ENCODE measurements around the gene CCN2. TPM values are rescaled to one million over a fixed set of nuclear protein-coding genes. Genes with fewer than 3 reads are reported as not detected.

CCN2 gene
- total RNA-seq, 1 experiment from 2014 or later = 20.2 TPM

DNA sequence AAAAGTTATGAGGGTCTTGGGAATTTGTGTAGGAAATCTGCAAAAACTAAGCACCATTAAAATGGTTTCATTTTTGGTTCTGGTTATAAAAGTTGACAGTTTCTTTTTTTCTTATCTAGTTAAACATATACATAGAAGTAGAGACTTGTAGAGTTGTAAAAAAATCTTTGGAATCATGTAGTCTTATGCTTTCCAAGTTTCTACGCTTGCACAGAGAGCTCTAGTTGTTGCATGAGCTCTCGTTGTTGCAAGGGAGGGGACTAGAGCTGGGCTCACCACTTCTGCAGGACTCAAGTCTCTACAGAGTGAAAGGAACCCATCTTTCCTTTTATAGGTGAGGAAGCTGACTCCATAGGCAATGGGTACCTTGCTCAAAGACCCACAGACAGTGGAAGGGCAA lies 21.6 kb upstream of the CCN2 start:
- no peaks in the 10 kb centered on the region for H3K36me3 ChIP-seq (ENCODE audit: low read depth)
- H3K79me2 ChIP-seq (ENCODE audit: low read depth) = no peaks in the 10 kb centered on the region
- DNase-seq = no peak
- H3K27ac ChIP-seq = no peak overlapping the region
- no peaks in the 10 kb centered on the region for H3K27me3 ChIP-seq (ENCODE audit: insufficient read depth, low read depth)
- no peak overlapping the region; the same call in 1 of the 2 replicates for H2AFZ ChIP-seq
- no peaks in the 10 kb centered on the region for H4K20me1 ChIP-seq (ENCODE audit: insufficient read depth)
- CTCF ChIA-PET = interaction anchor here (0.6 kb wide), 1 partner anchor 936 kb away, joined by 5 read pairs; no protein-coding TSS in a partner anchor
- peaks cover 8% of the 10 kb centered on the region for H3K4me1 ChIP-seq (replicated peaks; ENCODE audit: insufficient read depth)
- H3K9me3 ChIP-seq (ENCODE audit: insufficient read depth, low read depth) = no peaks in the 10 kb centered on the region
- H3F3A ChIP-seq (ENCODE audit: insufficient read depth, low read depth) = no peaks in the 10 kb centered on the region
- no peaks in the 10 kb centered on the region; the same call in 1 of the 2 replicates for H3K9me2 ChIP-seq (ENCODE audit: insufficient read depth)
- POLR2A ChIA-PET (ENCODE audit: unreplicated experiment) = no interaction called here
- no peak overlapping the region for H3K4me2 ChIP-seq
- intact Hi-C loops (cut with micrococcal nuclease; ENCODE audit: unreplicated experiment) = no loop called here
- no TSS peak for BruUV-seq (replicated peaks)
- no peak overlapping the region for H3K4me3 ChIP-seq
- TF ChIP-seq, protein P1, sequence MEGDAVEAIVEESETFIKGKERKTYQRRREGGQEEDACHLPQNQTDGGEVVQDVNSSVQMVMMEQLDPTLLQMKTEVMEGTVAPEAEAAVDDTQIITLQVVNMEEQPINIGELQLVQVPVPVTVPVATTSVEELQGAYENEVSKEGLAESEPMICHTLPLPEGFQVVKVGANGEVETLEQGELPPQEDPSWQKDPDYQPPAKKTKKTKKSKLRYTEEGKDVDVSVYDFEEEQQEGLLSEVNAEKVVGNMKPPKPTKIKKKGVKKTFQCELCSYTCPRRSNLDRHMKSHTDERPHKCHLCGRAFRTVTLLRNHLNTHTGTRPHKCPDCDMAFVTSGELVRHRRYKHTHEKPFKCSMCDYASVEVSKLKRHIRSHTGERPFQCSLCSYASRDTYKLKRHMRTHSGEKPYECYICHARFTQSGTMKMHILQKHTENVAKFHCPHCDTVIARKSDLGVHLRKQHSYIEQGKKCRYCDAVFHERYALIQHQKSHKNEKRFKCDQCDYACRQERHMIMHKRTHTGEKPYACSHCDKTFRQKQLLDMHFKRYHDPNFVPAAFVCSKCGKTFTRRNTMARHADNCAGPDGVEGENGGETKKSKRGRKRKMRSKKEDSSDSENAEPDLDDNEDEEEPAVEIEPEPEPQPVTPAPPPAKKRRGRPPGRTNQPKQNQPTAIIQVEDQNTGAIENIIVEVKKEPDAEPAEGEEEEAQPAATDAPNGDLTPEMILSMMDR (conservative IDR thresholded peaks at IDR 0.05) = no peak
- TF ChIP-seq EZH2 (IDR thresholded peaks at IDR 0.05; ENCODE audit: low read depth) = no peak

GRCh38 chr6:131970076-131970859 lies 19.1 kb upstream of the CCN2 start:
- Histone ChIP-seq H3K27ac (no peak overlapping the region), H2AFZ (no peak overlapping the region), H3K36me3 (ENCODE audit: low read depth) (no peaks in the 10 kb centered on the region), H3K9me2 (ENCODE audit: insufficient read depth) (no peaks in the 10 kb centered on the region; the same call in 1 of the 2 replicates), H3K79me2 (ENCODE audit: low read depth) (no peaks in the 10 kb centered on the region), H3K9me3 (ENCODE audit: insufficient read depth, low read depth) (no peaks in the 10 kb centered on the region), H4K20me1 (ENCODE audit: insufficient read depth) (no peaks in the 10 kb centered on the region), H3K4me1 (replicated peaks; ENCODE audit: insufficient read depth) (no peaks in the 10 kb centered on the region), H3K27me3 (ENCODE audit: insufficient read depth, low read depth) (no peaks in the 10 kb centered on the region), H3K4me3 (no peak overlapping the region), H3F3A (ENCODE audit: insufficient read depth, low read depth) (peaks cover 3% of the 10 kb centered on the region; the same call in 1 of the 2 replicates), H3K4me2 (no peak overlapping the region)
- TF ChIP-seq, protein P1 (conservative IDR thresholded peaks at IDR 0.05) = no peak
- TF ChIP-seq EZH2 (IDR thresholded peaks at IDR 0.05; ENCODE audit: low read depth) = no peak
- BruUV-seq (replicated peaks) = no TSS peak
- POLR2A ChIA-PET (ENCODE audit: unreplicated experiment) = no interaction called here
- CTCF ChIA-PET = no interaction called here
- no peak for DNase-seq
- intact Hi-C loops (cut with micrococcal nuclease; ENCODE audit: unreplicated experiment) = no loop called here

- Histone ChIP-seq H3K4me2 (no peak overlapping the region), H3K9me3 (ENCODE audit: insufficient read depth, low read depth) (no peaks in the 10 kb centered on the region), H3K4me1 (replicated peaks; ENCODE audit: insufficient read depth) (no peaks in the 10 kb centered on the region), H3K9me2 (ENCODE audit: insufficient read depth) (no peaks in the 10 kb centered on the region; the same call in 1 of the 2 replicates), H3K79me2 (ENCODE audit: low read depth) (no peaks in the 10 kb centered on the region), H3K27me3 (ENCODE audit: insufficient read depth, low read depth) (no peaks in the 10 kb centered on the region), H3K27ac (no peak overlapping the region), H3K4me3 (no peak overlapping the region), H4K20me1 (ENCODE audit: insufficient read depth) (no peaks in the 10 kb centered on the region), H3F3A (ENCODE audit: insufficient read depth, low read depth) (peaks cover 3% of the 10 kb centered on the region; the same call in 1 of the 2 replicates), H2AFZ (0 out of 2 replicates have a peak overlapping the region, but pooled peaks have one; percentile 3), H3K36me3 (ENCODE audit: low read depth) (no peaks in the 10 kb centered on the region)
- no peak for TF ChIP-seq EZH2 (IDR thresholded peaks at IDR 0.05; ENCODE audit: low read depth)
- POLR2A ChIA-PET (ENCODE audit: unreplicated experiment) = no interaction called here
- CTCF ChIA-PET = no interaction called here
- intact Hi-C loops (cut with micrococcal nuclease; ENCODE audit: unreplicated experiment) = no loop called here
- no peak for DNase-seq
- BruUV-seq (replicated peaks) = no TSS peak
These were observed 17.5 kb upstream of the CCN2 start for GRCh38 chr6:131968656-131969055.
